BLaER1 (cell line): ENCODE results near the gene ATRNL1.
"Not testable (repeated sequence)": the region's sequence is repeated elsewhere in the genome, so short reads cannot be mapped to it uniquely, and the experiment has no call there.

ENCODE experiments used
- H3K27ac ChIP-seq: shearing (Covaris generic); formaldehyde crosslinking; 2 replicates; pipeline ENCODE4 v1.8.1; 2022
- H3K27me3 ChIP-seq: shearing (Covaris generic); formaldehyde crosslinking; 2 replicates; pipeline ENCODE4 v1.8.1; 2022
- H3K36me3 ChIP-seq: shearing (Covaris generic); formaldehyde crosslinking; 2 replicates; pipeline ENCODE4 v1.8.1; 2022
- H3K4me1 ChIP-seq: shearing (Covaris generic); formaldehyde crosslinking; 2 replicates; pipeline ENCODE4 v1.8.1; 2022
- H3K4me2 ChIP-seq: shearing (Covaris generic); formaldehyde crosslinking; 2 replicates; pipeline ENCODE4 v1.8.1; 2022
- H3K4me3 ChIP-seq: shearing (Covaris generic); formaldehyde crosslinking; 2 replicates; pipeline ENCODE4 v1.8.1; 2022
- H3K9ac ChIP-seq: shearing (Covaris generic); formaldehyde crosslinking; 2 replicates; pipeline ENCODE4 v1.8.1; 2022
- H3K9me3 ChIP-seq: shearing (Covaris generic); formaldehyde crosslinking; 2 replicates; pipeline ENCODE4 v1.8.1; 2022
- H4K20me1 ChIP-seq: shearing (Covaris generic); formaldehyde crosslinking; 2 replicates; pipeline ENCODE4 v1.8.1; 2022
- Cebpa-rat ChIP-seq: shearing (Covaris generic); IDR thresholded peaks from 2 replicates; pipeline ENCODE4 v1.8.1; 2022

Gene ATRNL1

GRCh38 chr10:115706026-115706425, 612.9 kb downstream of the ATRNL1 start:
- Histone ChIP-seq H3K27ac (no peak overlapping the region), H3K4me3 (no peak overlapping the region), H3K4me1 (no peaks in the 10 kb centered on the region), H3K4me2 (no peak overlapping the region), H3K9ac (no peak overlapping the region), H3K27me3 (no peaks in the 10 kb centered on the region), H3K36me3 (no peaks in the 10 kb centered on the region), H4K20me1 (no peaks in the 10 kb centered on the region), H3K9me3 (no peaks in the 10 kb centered on the region)
- no peak for TF ChIP-seq Cebpa-rat

GRCh38 chr10:115706488-115707076, 613.4 kb downstream of the ATRNL1 start:
- Histone ChIP-seq H3K9ac (no peak overlapping the region), H4K20me1 (no peaks in the 10 kb centered on the region), H3K9me3 (no peaks in the 10 kb centered on the region), H3K4me1 (no peaks in the 10 kb centered on the region), H3K36me3 (no peaks in the 10 kb centered on the region), H3K27me3 (no peaks in the 10 kb centered on the region), H3K27ac (no peak overlapping the region), H3K4me2 (no peak overlapping the region), H3K4me3 (no peak overlapping the region)
- TF ChIP-seq Cebpa-rat: no peak

DNA sequence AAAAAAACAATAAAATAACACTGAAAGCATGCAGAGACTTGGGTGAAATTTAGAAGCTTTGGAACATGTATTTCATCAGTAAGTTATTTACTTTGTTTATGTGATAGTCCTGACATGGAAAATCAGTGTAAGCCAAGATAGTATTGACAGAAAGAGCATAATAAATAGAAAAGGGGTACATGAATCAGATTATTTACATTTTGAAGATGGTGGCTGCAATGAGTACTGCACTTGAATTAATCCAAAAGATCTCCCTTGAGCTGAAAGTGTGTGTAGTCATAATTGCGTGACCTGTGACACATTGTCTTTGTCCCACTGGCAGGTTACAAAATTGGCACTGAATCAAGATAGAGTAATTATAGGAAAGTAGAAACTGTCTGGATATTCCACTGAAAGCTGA, 617.0 kb downstream of the ATRNL1 start:
- Histone ChIP-seq H4K20me1 (no peaks in the 10 kb centered on the region), H3K9me3 (no peaks in the 10 kb centered on the region), H3K4me3 (no peak overlapping the region), H3K9ac (no peak overlapping the region), H3K27me3 (no peaks in the 10 kb centered on the region), H3K27ac (no peak overlapping the region), H3K4me1 (no peaks in the 10 kb centered on the region), H3K4me2 (no peak overlapping the region), H3K36me3 (no peaks in the 10 kb centered on the region)
- TF ChIP-seq Cebpa-rat: no peak

- H3K4me3 ChIP-seq: no peak overlapping the region
- no peaks in the 10 kb centered on the region for H3K4me1 ChIP-seq
- no peaks in the 10 kb centered on the region for H3K36me3 ChIP-seq
- H3K9me3 ChIP-seq: no peaks in the 10 kb centered on the region
- H3K27ac ChIP-seq: no peak overlapping the region
- no peak overlapping the region for H3K4me2 ChIP-seq
- no peak overlapping the region for H3K9ac ChIP-seq
- H4K20me1 ChIP-seq: no peaks in the 10 kb centered on the region
- H3K27me3 ChIP-seq: no peaks in the 10 kb centered on the region
- TF ChIP-seq Cebpa-rat: no peak
Observed at GRCh38 chr10:115711306-115711705, 618.1 kb downstream of the ATRNL1 start.

- Histone ChIP-seq H3K9ac (no peak overlapping the region), H3K36me3 (no peaks in the 10 kb centered on the region), H3K9me3 (no peaks in the 10 kb centered on the region), H3K4me3 (no peak overlapping the region), H3K4me1 (no peaks in the 10 kb centered on the region), H3K4me2 (no peak overlapping the region), H3K27me3 (no peaks in the 10 kb centered on the region), H3K27ac (no peak overlapping the region), H4K20me1 (no peaks in the 10 kb centered on the region)
- TF ChIP-seq Cebpa-rat: no peak
Observed at GRCh38 chr10:115720121-115720520, 627.0 kb downstream of the ATRNL1 start.

DNA sequence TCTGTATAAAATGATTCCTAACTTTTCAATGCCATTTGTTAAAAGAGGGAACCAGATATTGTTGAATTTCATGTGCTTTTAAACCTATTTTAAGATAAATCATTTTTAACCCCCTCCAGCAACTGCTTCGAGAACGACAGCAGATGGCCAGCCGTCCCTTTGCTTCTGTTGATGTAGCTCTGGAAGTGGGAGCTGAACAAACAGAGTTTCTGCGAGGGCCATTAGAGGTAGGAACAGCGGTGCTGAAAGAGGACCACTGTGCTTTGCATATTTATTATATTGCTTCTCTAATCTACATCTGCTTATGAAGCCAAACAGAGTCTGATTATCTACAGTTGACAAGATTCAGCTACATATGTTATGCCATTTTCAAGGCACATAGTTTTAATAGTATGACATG, 634.0 kb downstream of the ATRNL1 start:
- TF ChIP-seq Cebpa-rat: no peak
- no peak overlapping the region for H3K4me2 ChIP-seq
- no peaks in the 10 kb centered on the region for H3K27me3 ChIP-seq
- H3K4me1 ChIP-seq: no peaks in the 10 kb centered on the region
- H3K9me3 ChIP-seq: no peaks in the 10 kb centered on the region
- no peak overlapping the region for H3K27ac ChIP-seq
- H3K36me3 ChIP-seq: no peaks in the 10 kb centered on the region
- no peak overlapping the region for H3K4me3 ChIP-seq
- no peak overlapping the region for H3K9ac ChIP-seq
- H4K20me1 ChIP-seq: no peaks in the 10 kb centered on the region

DNA sequence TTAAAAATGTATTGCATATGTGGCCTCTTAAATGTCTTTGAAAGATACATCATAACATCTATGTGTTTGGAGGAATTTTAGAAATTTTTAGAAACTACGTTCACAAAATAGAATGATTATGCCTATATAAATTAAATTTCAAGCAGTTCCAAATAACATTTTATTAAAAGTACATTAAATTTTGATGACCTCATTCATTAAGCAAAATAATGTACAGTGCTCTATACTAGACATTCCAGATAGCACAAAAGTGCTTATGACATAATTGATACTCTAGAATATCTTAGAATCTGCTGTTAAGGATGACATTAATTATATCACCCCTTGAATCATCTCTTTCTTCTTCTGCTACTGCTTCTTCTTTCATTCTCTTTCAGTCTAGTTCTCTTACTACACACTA, 650.9 kb downstream of the ATRNL1 start:
- Histone ChIP-seq H4K20me1 (no peaks in the 10 kb centered on the region), H3K27ac (no peak overlapping the region), H3K36me3 (no peaks in the 10 kb centered on the region), H3K27me3 (no peaks in the 10 kb centered on the region), H3K9ac (no peak overlapping the region), H3K4me2 (no peak overlapping the region), H3K4me1 (no peaks in the 10 kb centered on the region), H3K9me3 (no peaks in the 10 kb centered on the region), H3K4me3 (no peak overlapping the region)
- TF ChIP-seq Cebpa-rat: no peak

DNA sequence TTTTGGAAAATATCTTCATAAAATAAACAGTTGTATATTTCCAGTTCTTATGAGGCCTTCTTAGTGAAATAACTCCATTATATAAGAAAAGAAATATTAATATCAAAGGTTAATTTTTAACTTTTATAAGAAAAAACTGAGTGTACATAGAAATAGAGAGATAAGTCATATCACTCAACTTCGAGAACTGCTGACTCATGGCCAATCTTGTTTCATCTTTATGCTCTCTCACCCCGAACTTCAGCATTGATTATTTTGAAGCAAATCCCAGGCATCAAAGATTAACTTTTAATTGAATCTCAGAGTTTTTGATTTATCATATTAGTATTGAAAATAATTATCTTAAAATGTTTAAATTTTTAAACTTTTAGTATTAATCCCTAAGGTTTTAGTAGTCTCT, 652.8 kb downstream of the ATRNL1 start:
- no peak for TF ChIP-seq Cebpa-rat
- no peak overlapping the region for H3K27ac ChIP-seq
- H3K27me3 ChIP-seq: no peaks in the 10 kb centered on the region
- H3K4me3 ChIP-seq: no peak overlapping the region
- H3K9me3 ChIP-seq: no peaks in the 10 kb centered on the region
- H3K36me3 ChIP-seq: no peaks in the 10 kb centered on the region
- H4K20me1 ChIP-seq: no peaks in the 10 kb centered on the region
- H3K4me1 ChIP-seq: no peaks in the 10 kb centered on the region
- H3K4me2 ChIP-seq: no peak overlapping the region
- no peak overlapping the region for H3K9ac ChIP-seq

DNA sequence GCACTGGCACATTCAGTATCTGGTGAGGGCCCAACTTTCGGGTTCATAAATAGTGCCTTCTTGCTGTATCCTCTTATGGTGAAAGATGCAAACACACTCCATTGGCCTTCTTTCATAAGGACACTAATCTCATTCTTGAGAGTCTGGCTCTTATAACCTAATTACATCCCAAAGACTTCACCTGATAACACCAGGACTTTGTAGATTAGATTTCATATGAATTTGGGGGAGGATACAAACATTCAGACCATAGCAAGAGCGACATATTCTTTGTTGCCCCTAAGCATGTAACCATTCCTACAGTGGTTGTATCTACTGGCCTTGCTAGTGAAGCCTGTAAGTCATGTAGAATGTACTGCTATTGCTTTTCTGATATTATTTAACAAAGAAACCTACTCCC, 654.6 kb downstream of the ATRNL1 start:
- H3K36me3 ChIP-seq: no peaks in the 10 kb centered on the region
- H3K27ac ChIP-seq: no peak overlapping the region
- no peak overlapping the region for H3K4me3 ChIP-seq
- H4K20me1 ChIP-seq: no peaks in the 10 kb centered on the region
- no peak overlapping the region for H3K9ac ChIP-seq
- no peak overlapping the region for H3K4me2 ChIP-seq
- H3K27me3 ChIP-seq: no peaks in the 10 kb centered on the region
- TF ChIP-seq Cebpa-rat: no peak
- no peaks in the 10 kb centered on the region for H3K9me3 ChIP-seq
- H3K4me1 ChIP-seq: no peaks in the 10 kb centered on the region

DNA sequence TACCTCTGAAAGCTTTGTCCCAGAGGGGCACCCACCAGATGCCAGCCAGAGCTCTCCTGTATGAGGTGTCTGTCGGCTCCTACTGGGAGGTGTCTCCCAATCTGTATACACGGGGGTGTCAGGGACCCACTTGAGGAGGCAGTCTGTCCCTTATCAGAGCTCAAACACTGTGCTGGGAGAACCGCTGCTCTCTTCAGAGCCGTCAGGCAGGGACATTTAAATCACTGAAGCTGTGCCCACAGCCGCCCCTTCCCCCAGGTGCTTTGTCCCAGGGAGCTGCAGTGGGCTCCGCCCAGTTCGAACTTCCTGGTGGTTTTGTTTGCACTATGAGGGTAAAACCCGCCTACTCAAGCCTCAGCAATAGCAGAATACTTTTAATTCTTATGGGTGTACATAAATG, 665.3 kb downstream of the ATRNL1 start:
- H3K27me3 ChIP-seq, H3K9ac ChIP-seq, H3K36me3 ChIP-seq, H3K9me3 ChIP-seq, H4K20me1 ChIP-seq, H3K4me2 ChIP-seq, H3K27ac ChIP-seq, H3K4me1 ChIP-seq, H3K4me3 ChIP-seq: not testable (repeated sequence)

DNA sequence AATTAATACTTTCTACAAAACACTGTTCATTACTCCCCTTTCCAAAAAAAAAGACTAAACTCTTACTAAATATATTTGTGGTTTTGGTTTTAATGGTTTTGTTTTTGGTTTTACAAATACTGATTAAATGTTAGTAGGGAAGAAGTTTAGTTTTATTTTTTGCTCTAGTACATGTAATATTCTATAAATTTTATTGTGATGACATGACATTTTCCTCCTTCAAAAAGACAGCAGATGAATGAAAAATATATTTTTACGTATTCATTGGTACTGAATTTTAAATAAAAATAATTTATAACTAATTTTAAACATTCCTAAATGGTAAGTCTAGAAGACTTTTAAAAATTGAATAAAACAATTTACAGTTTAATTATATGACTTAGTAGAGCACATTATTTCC, 667.0 kb downstream of the ATRNL1 start:
- H3K4me1 ChIP-seq: no peaks in the 10 kb centered on the region
- no peaks in the 10 kb centered on the region for H4K20me1 ChIP-seq
- no peaks in the 10 kb centered on the region for H3K9me3 ChIP-seq
- no peaks in the 10 kb centered on the region for H3K27me3 ChIP-seq
- no peak overlapping the region for H3K4me3 ChIP-seq
- no peak overlapping the region for H3K4me2 ChIP-seq
- no peak overlapping the region for H3K27ac ChIP-seq
- H3K9ac ChIP-seq: no peak overlapping the region
- no peaks in the 10 kb centered on the region for H3K36me3 ChIP-seq
- no peak for TF ChIP-seq Cebpa-rat
